Esophagus (tissue), 2 donors: Measurements from ENCODE around the gene TRMT44. TPM values are rescaled to one million over a fixed set of nuclear protein-coding genes. Genes with fewer than 3 reads are reported as not detected.

Experiments
- H3K27ac ChIP-seq, 2 donors: one replicate each; pipeline ENCODE4 v1.5.1; 2013; ENCODE audit warnings: low read depth in 2 of 2, mild to moderate bottlenecking in 2 of 2, inconsistent platforms in 1 of 2, low read length in 1 of 2, moderate library complexity in 1 of 2
- H3K27me3 ChIP-seq, 2 donors: one replicate each; pipeline ENCODE4 v1.6.1; 2013; ENCODE audit warnings: low read length in 2 of 2, control low read depth in 1 of 2, mild to moderate bottlenecking in 1 of 2; ENCODE audit not compliant: insufficient read depth in 2 of 2, control insufficient read depth in 1 of 2
- H3K36me3 ChIP-seq, 2 donors: one replicate each; pipeline ENCODE4 v1.6.1; 2013; ENCODE audit warnings: low read length in 1 of 2; ENCODE audit not compliant: control insufficient read depth in 2 of 2, insufficient read depth in 2 of 2
- H3K4me1 ChIP-seq, 2 donors: one replicate each; pipeline ENCODE4 v1.6.1; 2013; ENCODE audit warnings: low read length in 1 of 2; ENCODE audit not compliant: control insufficient read depth in 2 of 2, insufficient read depth in 2 of 2
- H3K4me3 ChIP-seq, 2 donors: one replicate each; pipeline ENCODE4 v1.5.1; 2013; ENCODE audit warnings: low read length in 2 of 2, mild to moderate bottlenecking in 2 of 2, low read depth in 1 of 2, moderate library complexity in 1 of 2
- H3K9me3 ChIP-seq, 2 donors: one replicate each; pipeline ENCODE4 v1.6.1; 2013; ENCODE audit warnings: mild to moderate bottlenecking in 2 of 2, low read depth in 1 of 2, low read length in 1 of 2, moderate library complexity in 1 of 2; ENCODE audit not compliant: control insufficient read depth in 2 of 2, insufficient read depth in 1 of 2
- WGBS, 2 donors: extraction: QIAGEN DNeasy Blood & Tissue Kit; methylation state at CpG; one replicate each; pipeline ENCODE4 v1.1.7; 2013; 5-methylcytosine and 5-hydroxymethylcytosine counted together
- polyA plus RNA-seq, 2 donors: library from polyadenylated mRNA; stranded (reverse); fragments of 200-250 nt; gene quantifications; one replicate each; pipeline ENCODE4 v1.2.3, GENCODE V29; 2013
- donor health status: healthy with polysubstance abuse.
- donor health status: Bipolar disorder and iron deficiency.

TRMT44 gene
- polyA plus RNA-seq, 2 donors = 15.6 to 17.2 TPM

- Histone ChIP-seq H3K27ac (no peak overlapping the region), H3K4me1 (peaks cover 0 to 5% of the 10 kb centered on the region in 2 donors), H3K36me3 (peaks cover 7 to 54% of the 10 kb centered on the region in 2 donors), H3K4me3 (no peak overlapping the region), H3K27me3 (no peaks in the 10 kb centered on the region), H3K9me3 (no peaks in the 10 kb centered on the region)
- 80 to 83% methylated on average over 24 of the region's 24 CpGs for WGBS, 2 donors
Observed at GRCh38 chr4:8471211-8471875, 30.8 kb downstream of the TRMT44 start.

GRCh38 chr4:8472158-8472688 lies 31.6 kb downstream of the TRMT44 start:
- Histone ChIP-seq H3K4me1 (peaks cover 0 to 5% of the 10 kb centered on the region in 2 donors), H3K4me3 (no peak overlapping the region), H3K36me3 (peaks cover 5 to 49% of the 10 kb centered on the region in 2 donors), H3K27ac (peak overlapping the region in 1 of 2 donors; percentile 61), H3K27me3 (no peaks in the 10 kb centered on the region), H3K9me3 (no peaks in the 10 kb centered on the region)
- WGBS, 2 donors = 77 to 78% methylated on average over 8 of the region's 8 CpGs

GRCh38 chr4:8472689-8473197 lies 32.2 kb downstream of the TRMT44 start:
- Histone ChIP-seq H3K4me3 (no peak overlapping the region), H3K27ac (peak overlapping the region; percentile 42 to 61), H3K36me3 (peaks cover 5 to 53% of the 10 kb centered on the region in 2 donors), H3K4me1 (peaks cover 0 to 5% of the 10 kb centered on the region in 2 donors), H3K27me3 (no peaks in the 10 kb centered on the region), H3K9me3 (no peaks in the 10 kb centered on the region)
- 69 to 72% methylated on average over 7 of the region's 7 CpGs for WGBS, 2 donors

- Histone ChIP-seq H3K9me3 (no peaks in the 10 kb centered on the region), H3K4me1 (peaks cover 0 to 5% of the 10 kb centered on the region in 2 donors), H3K4me3 (no peak overlapping the region), H3K27ac (peak overlapping the region; percentile 11 to 42), H3K36me3 (peaks cover 5 to 49% of the 10 kb centered on the region in 2 donors), H3K27me3 (no peaks in the 10 kb centered on the region)
- 81 to 83% methylated on average over 23 of the region's 23 CpGs for WGBS, 2 donors
Observed at GRCh38 chr4:8473198-8473919, 32.8 kb downstream of the TRMT44 start.

- H3K4me3 ChIP-seq = no peak overlapping the region
- no peak overlapping the region for H3K27ac ChIP-seq
- no peaks in the 10 kb centered on the region for H3K27me3 ChIP-seq
- H3K36me3 ChIP-seq = peaks cover 5 to 52% of the 10 kb centered on the region in 2 donors
- H3K9me3 ChIP-seq = no peaks in the 10 kb centered on the region
- peaks cover 0 to 5% of the 10 kb centered on the region in 2 donors for H3K4me1 ChIP-seq
- 71 to 84% methylated on average over 20 of the region's 20 CpGs for WGBS, 2 donors
Observed at GRCh38 chr4:8473920-8474590, 33.5 kb downstream of the TRMT44 start.

GRCh38 chr4:8474856-8475255 lies 34.3 kb downstream of the TRMT44 start:
- Histone ChIP-seq H3K27ac (no peak overlapping the region), H3K4me3 (no peak overlapping the region), H3K4me1 (peaks cover 0 to 5% of the 10 kb centered on the region in 2 donors), H3K36me3 (peaks cover 5 to 47% of the 10 kb centered on the region in 2 donors), H3K9me3 (no peaks in the 10 kb centered on the region), H3K27me3 (no peaks in the 10 kb centered on the region)
- 95 to 97% methylated on average over 13 of the region's 13 CpGs for WGBS, 2 donors

- Histone ChIP-seq H3K27me3 (no peaks in the 10 kb centered on the region), H3K9me3 (no peaks in the 10 kb centered on the region), H3K4me3 (no peak overlapping the region), H3K4me1 (peaks cover 0 to 5% of the 10 kb centered on the region in 2 donors), H3K27ac (no peak overlapping the region), H3K36me3 (peaks cover 5 to 44% of the 10 kb centered on the region in 2 donors)
- WGBS, 2 donors = 92% methylated on average over 29 of the region's 29 CpGs
Observed at GRCh38 chr4:8475751-8476575, 35.4 kb downstream of the TRMT44 start.

- peaks cover 5 to 39% of the 10 kb centered on the region in 2 donors for H3K36me3 ChIP-seq
- no peaks in the 10 kb centered on the region for H3K27me3 ChIP-seq
- H3K27ac ChIP-seq = no peak overlapping the region
- 92 to 93% methylated on average over 16 of the region's 16 CpGs for WGBS, 2 donors
- no peak overlapping the region for H3K4me3 ChIP-seq
- peaks cover 0 to 3% of the 10 kb centered on the region in 2 donors for H3K4me1 ChIP-seq
- no peaks in the 10 kb centered on the region for H3K9me3 ChIP-seq
Observed at GRCh38 chr4:8477095-8477635, 36.6 kb downstream of the TRMT44 start.
